CD14-positive monocyte (primary cell): Measurements from ENCODE around the gene UNC93A. TPM values are rescaled to one million over a fixed set of nuclear protein-coding genes. Genes with fewer than 3 reads are reported as not detected.
A peak's percentile ranks its signal among the peaks of the same experiment; 100 is the strongest.
"Not testable (repeated sequence)": the region's sequence is repeated elsewhere in the genome, so short reads cannot be mapped to it uniquely, and the experiment has no call there.

Experiments
- DNase-seq, 3 donors: peaks; one replicate each; pipeline ENCODE4 v3.0.0-alpha.2; 2011 to 2022
- H2AFZ ChIP-seq: 2 replicates; pipeline ENCODE4 v1.6.0; 2012; ENCODE audit warnings: mild to moderate bottlenecking, low read depth, low read length, inconsistent platforms; ENCODE audit not compliant: insufficient read depth, poor library complexity, severe bottlenecking
- H3K27ac ChIP-seq, 2 donors: 1 replicate in 1 of 2; 2 replicates in 1 of 2; pipeline ENCODE4 v1.5.1; 2012 to 2013; ENCODE audit warnings: low read length in 2 of 2, control low read depth in 1 of 2, inconsistent platforms in 1 of 2, low read depth in 1 of 2, mild to moderate bottlenecking in 1 of 2
- H3K27me3 ChIP-seq, 2 donors: one replicate each; pipeline versions ENCODE4 v1.6.0 to v1.6.1; 2011 to 2013; ENCODE audit warnings: low read length in 2 of 2; ENCODE audit not compliant: control insufficient read depth in 2 of 2, insufficient read depth in 2 of 2
- H3K36me3 ChIP-seq, 2 donors: replicated peaks in 1 of 2; 1 replicate in 1 of 2; 2 replicates in 1 of 2; pipeline versions ENCODE4 v1.5.1 to v1.6.1; 2012 to 2013; ENCODE audit warnings: low read length in 2 of 2, control low read depth in 1 of 2, inconsistent platforms in 1 of 2, mild to moderate bottlenecking in 1 of 2; ENCODE audit not compliant: insufficient read depth in 2 of 2, control insufficient read depth in 1 of 2
- H3K4me1 ChIP-seq, 2 donors: 1 replicate in 1 of 2; 2 replicates in 1 of 2; pipeline versions ENCODE4 v1.5.1 to v1.6.1; 2012 to 2013; ENCODE audit warnings: low read length in 2 of 2, control low read depth in 1 of 2, inconsistent platforms in 1 of 2, mild to moderate bottlenecking in 1 of 2, moderate library complexity in 1 of 2; ENCODE audit not compliant: insufficient read depth in 2 of 2, control insufficient read depth in 1 of 2
- H3K4me2 ChIP-seq: replicated peaks from 2 replicates; pipeline ENCODE3; 2012; ENCODE audit warnings: low read length, moderate library complexity, mild to moderate bottlenecking; ENCODE audit not compliant: poor library complexity, severe bottlenecking; ENCODE audit errors: extremely low read depth
- H3K4me3 ChIP-seq, 3 experiments: fragments of 200-600 bp in 1 of 3; sonication (generic) in 1 of 3; replicated peaks in 1 of 3; 1 replicate in 2 of 3; 2 replicates in 1 of 3; pipeline ENCODE4 v1.5.1; 2011 to 2013; ENCODE audit warnings: low read length in 3 of 3, mild to moderate bottlenecking in 3 of 3, control low read depth in 2 of 3, low read depth in 2 of 3, inconsistent platforms in 1 of 3, moderate library complexity in 1 of 3
- H3K79me2 ChIP-seq: 2 replicates; pipeline ENCODE4 v1.6.0; 2012; ENCODE audit warnings: mild to moderate bottlenecking, control low read depth, inconsistent platforms, low read length, moderate library complexity; ENCODE audit not compliant: insufficient read depth
- H3K9ac ChIP-seq: 2 replicates; pipeline ENCODE4 v1.6.0; 2017; ENCODE audit warnings: low read length, mild to moderate bottlenecking; ENCODE audit not compliant: insufficient read depth, poor library complexity, severe bottlenecking
- H3K9me3 ChIP-seq, 2 donors: replicated peaks in 1 of 2; 1 replicate in 1 of 2; 2 replicates in 1 of 2; pipeline versions ENCODE4 v1.5.1 to v1.6.1; 2012 to 2013; ENCODE audit warnings: low read length in 2 of 2, control low read depth in 1 of 2; ENCODE audit not compliant: control insufficient read depth in 1 of 2, insufficient read depth in 1 of 2
- H4K20me1 ChIP-seq: 2 replicates; pipeline ENCODE4 v1.6.0; 2012; ENCODE audit warnings: mild to moderate bottlenecking, low read length, control low read depth, moderate library complexity; ENCODE audit not compliant: insufficient read depth
- H3K27ac Mint-ChIP-seq, 7 donors: one replicate each; pipeline ENCODE4 v1.8.0; 2020; ENCODE audit warnings: mild to moderate bottlenecking in 7 of 7, mixed read lengths in 7 of 7, moderate library complexity in 6 of 7, inconsistent platforms in 2 of 7
- H3K27me3 Mint-ChIP-seq, 3 donors: one replicate each; pipeline ENCODE4 v1.8.0; 2021 to 2022; ENCODE audit warnings: low read depth in 3 of 3, mild to moderate bottlenecking in 3 of 3, mixed read lengths in 3 of 3, moderate library complexity in 3 of 3, inconsistent platforms in 1 of 3
- H3K36me3 Mint-ChIP-seq, 2 donors: one replicate each; pipeline ENCODE4 v1.8.0; 2020; ENCODE audit warnings: mixed read lengths in 2 of 2, inconsistent platforms in 1 of 2, mild to moderate bottlenecking in 1 of 2
- H3K4me1 Mint-ChIP-seq: one replicate; pipeline ENCODE4 v1.8.0; 2020; ENCODE audit warnings: mild to moderate bottlenecking, mixed read lengths
- H3K4me3 Mint-ChIP-seq, 2 donors: one replicate each; pipeline ENCODE4 v1.8.0; 2020; ENCODE audit warnings: mild to moderate bottlenecking in 2 of 2, mixed read lengths in 2 of 2, moderate library complexity in 1 of 2
- H3K9me3 Mint-ChIP-seq, 7 donors: one replicate each; pipeline ENCODE4 v1.8.0; 2020 to 2022; ENCODE audit warnings: mixed read lengths in 7 of 7, mild to moderate bottlenecking in 6 of 7, moderate library complexity in 6 of 7, inconsistent platforms in 2 of 7
- WGBS: methylation state at CpG from one replicate; pipeline ENCODE4 v1.1.5; 2013; ENCODE audit warnings: missing lambda C conversion rate; ENCODE audit not compliant: insufficient coverage; 5-methylcytosine and 5-hydroxymethylcytosine counted together
- intact Hi-C, 2 donors: fragments of 100-400 bp; cut with micrococcal nuclease; formaldehyde crosslinking; loops; one replicate each; pipeline versions ENCODE4 v1.15.0 to v1.15.1; 2023
- polyA plus RNA-seq, 3 donors: library from polyadenylated mRNA; depleted of rRNA in 1 of 3; unstranded in 2 of 3; stranded (reverse) in 1 of 3; fragments of 300-500 nt in 2 of 3; fragments of >200 nt in 1 of 3; fragmentation: Illumina TruSeq in 2 of 3; gene quantifications; 1 replicate in 2 of 3; 2 replicates in 1 of 3; pipeline ENCODE4 v1.2.3, GENCODE V29; 2012 to 2021
- TF ChIP-seq, protein P1 (sequence below): fragments of 200-600 bp; IDR thresholded peaks from one replicate; pipeline ENCODE4 v1.8.0; 2022; ENCODE audit warnings: antibody characterized with exemption, mild to moderate bottlenecking

The UNC93A gene
- polyA plus RNA-seq, 3 donors: not detected

DNA sequence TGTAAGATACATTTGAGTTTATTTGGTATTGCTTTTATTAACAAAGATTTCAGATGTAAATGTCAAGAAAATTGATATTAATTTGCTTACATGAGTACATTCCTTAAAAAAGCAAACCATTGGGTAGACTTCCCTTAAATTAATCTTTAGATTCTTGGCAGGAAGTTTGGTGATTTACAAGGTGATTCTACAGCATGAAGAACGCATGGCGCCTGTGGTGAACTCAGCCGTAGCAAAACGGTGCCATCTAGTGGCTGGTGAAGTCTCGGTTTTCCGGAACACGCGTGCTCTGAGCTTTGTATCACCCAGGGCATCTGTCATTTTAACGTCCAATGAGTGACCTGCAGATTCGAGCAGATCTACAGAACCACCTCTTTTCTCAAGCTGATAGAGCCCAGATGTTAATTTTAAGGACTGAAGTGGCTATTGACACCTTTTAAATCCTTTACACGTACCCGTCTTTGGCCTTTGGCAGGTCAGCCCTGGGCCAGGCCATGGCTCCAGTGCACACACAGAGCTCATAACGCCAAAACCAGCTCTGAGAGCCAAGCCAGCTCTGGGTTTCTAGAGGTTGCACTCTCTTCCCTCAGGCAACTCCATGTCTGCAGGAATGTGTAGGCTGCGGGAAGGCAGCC lies 2.4 kb upstream of the UNC93A start:
- not testable (repeated sequence) for H3K9me3 ChIP-seq, H3K9ac ChIP-seq, H3K36me3 Mint-ChIP-seq, H3K36me3 ChIP-seq, H3K4me3 ChIP-seq, H3K27ac Mint-ChIP-seq, H3K79me2 ChIP-seq, H3K4me1 ChIP-seq, H2AFZ ChIP-seq, H3K4me3 Mint-ChIP-seq, H3K27ac ChIP-seq, H3K4me1 Mint-ChIP-seq, H4K20me1 ChIP-seq, DNase-seq, H3K4me2 ChIP-seq, H3K9me3 Mint-ChIP-seq, H3K27me3 ChIP-seq
- peaks cover 0 to 11% (median 2%) of the 10 kb centered on the region in 3 donors for H3K27me3 Mint-ChIP-seq
- intact Hi-C loops: loop anchor here in 1 of 2 donors (10.0 kb wide), 1 partner anchor 514 kb away; no protein-coding TSS in a partner anchor
- TF ChIP-seq, protein P1, sequence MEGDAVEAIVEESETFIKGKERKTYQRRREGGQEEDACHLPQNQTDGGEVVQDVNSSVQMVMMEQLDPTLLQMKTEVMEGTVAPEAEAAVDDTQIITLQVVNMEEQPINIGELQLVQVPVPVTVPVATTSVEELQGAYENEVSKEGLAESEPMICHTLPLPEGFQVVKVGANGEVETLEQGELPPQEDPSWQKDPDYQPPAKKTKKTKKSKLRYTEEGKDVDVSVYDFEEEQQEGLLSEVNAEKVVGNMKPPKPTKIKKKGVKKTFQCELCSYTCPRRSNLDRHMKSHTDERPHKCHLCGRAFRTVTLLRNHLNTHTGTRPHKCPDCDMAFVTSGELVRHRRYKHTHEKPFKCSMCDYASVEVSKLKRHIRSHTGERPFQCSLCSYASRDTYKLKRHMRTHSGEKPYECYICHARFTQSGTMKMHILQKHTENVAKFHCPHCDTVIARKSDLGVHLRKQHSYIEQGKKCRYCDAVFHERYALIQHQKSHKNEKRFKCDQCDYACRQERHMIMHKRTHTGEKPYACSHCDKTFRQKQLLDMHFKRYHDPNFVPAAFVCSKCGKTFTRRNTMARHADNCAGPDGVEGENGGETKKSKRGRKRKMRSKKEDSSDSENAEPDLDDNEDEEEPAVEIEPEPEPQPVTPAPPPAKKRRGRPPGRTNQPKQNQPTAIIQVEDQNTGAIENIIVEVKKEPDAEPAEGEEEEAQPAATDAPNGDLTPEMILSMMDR: peak; percentile 77
- 50% methylated on average over 5 of the region's 14 CpGs for WGBS

GRCh38 chr6:167289291-167289690 lies 1.8 kb upstream of the UNC93A start:
- H3K27ac ChIP-seq, DNase-seq, H3K79me2 ChIP-seq, H4K20me1 ChIP-seq, H3K27me3 ChIP-seq, H3K9ac ChIP-seq, H3K4me2 ChIP-seq, H3K4me3 ChIP-seq, H3K4me1 Mint-ChIP-seq, H3K36me3 Mint-ChIP-seq, H3K4me1 ChIP-seq, H3K4me3 Mint-ChIP-seq, H2AFZ ChIP-seq, H3K9me3 Mint-ChIP-seq, H3K36me3 ChIP-seq, H3K27ac Mint-ChIP-seq, H3K9me3 ChIP-seq: not testable (repeated sequence)
- peaks cover 2 to 11% (median 2%) of the 10 kb centered on the region in 3 donors for H3K27me3 Mint-ChIP-seq
- whole genome bisulfite sequencing: no CpG with 5 or more reads among the region's 2 CpGs
- intact Hi-C loops: loop anchor here in 1 of 2 donors (10.0 kb wide), 1 partner anchor 514 kb away; no protein-coding TSS in a partner anchor
